A549 treated with Hydrocortisone at 1 μM for 4 hours (cell line): Measurements from ENCODE around the gene ACSBG1. TPM values are rescaled to one million over a fixed set of nuclear protein-coding genes. Genes with fewer than 3 reads are reported as not detected.

ENCODE experiments used
- total RNA-seq: library from RNA; stranded (reverse); fragments of 200-300 nt; extraction: Qiagen RNA extraction; gene quantifications from 5 replicates; pipeline ENCODE4 v1.2.3, GENCODE V29; 2022

ACSBG1 gene
- 0.07 to 0.25 TPM (median 0.17 TPM) in 5 replicates for total RNA-seq

GRCh38 chr15:78234515-78235040 lies at the start of gene ACSBG1:
Gene ACSBG1, minus strand, starts transcription at chr15:78234565. Its CDS starts 64 bp downstream, at chr15:78234501.

GRCh38 chr15:78264304-78265136 lies 30.2 kb upstream of the ACSBG1 start, which contains the start of gene DNAJA4:
Gene DNAJA4, plus strand, starts transcription at chr15:78264562. Its CDS starts 202 bp downstream, at chr15:78264764.

GRCh38 chr15:78149068-78149804 lies 85.1 kb downstream of the ACSBG1 start, which contains the start of gene IDH3A:
Gene IDH3A, plus strand, starts transcription at chr15:78149362. Its CDS starts 42 bp downstream, at chr15:78149404.

GRCh38 chr15:78131295-78132061 lies 102.9 kb downstream of the ACSBG1 start, which contains the start of gene CIB2:
Gene CIB2, minus strand, starts transcription at chr15:78131445. Its CDS starts 230 bp downstream, at chr15:78131215.

Other genes starting within 250 kb of the ACSBG1 start
- gene TBC1D2B, start 156.9 kb downstream of the ACSBG1 start, total RNA-seq = 14.3 to 18.4 TPM (median 16.4 TPM) in 5 replicates
- not detected in 5 replicates for gene SH2D7, start 142.0 kb downstream of the ACSBG1 start, total RNA-seq
- 26.1 to 30.0 TPM (median 28.1 TPM) in 5 replicates for gene CIB2, start 103.1 kb downstream of the ACSBG1 start, total RNA-seq
- 61.4 to 113 TPM (median 66.0 TPM) in 5 replicates for gene IDH3A, start 85.2 kb downstream of the ACSBG1 start, total RNA-seq
- 0.05 to 0.08 TPM in 2 of 5 replicates, not detected in the others for gene DNAJA4, start 30.0 kb upstream of the ACSBG1 start, total RNA-seq
- 79.6 to 118 TPM (median 86.2 TPM) in 5 replicates for gene SKIC8, start 65.0 kb upstream of the ACSBG1 start, total RNA-seq
- gene CRABP1, start 105.8 kb upstream of the ACSBG1 start, total RNA-seq = 0.68 to 2.0 TPM (median 1.1 TPM) in 5 replicates
- gene IREB2, start 203.7 kb upstream of the ACSBG1 start, total RNA-seq = 31.4 to 50.3 TPM (median 46.8 TPM) in 5 replicates